Muscle of leg (tissue), 11 donors: ENCODE measurements around the gene KRT6C. TPM values are rescaled to one million over a fixed set of nuclear protein-coding genes. Genes with fewer than 3 reads are reported as not detected.
"Not testable (repeated sequence)": the region's sequence is repeated elsewhere in the genome, so short reads cannot be mapped to it uniquely, and the experiment has no call there.

Experiments used
- DNase-seq: peaks from one replicate; pipeline ENCODE4 v3.0.0; 2013
- H3K27ac ChIP-seq: one replicate; pipeline ENCODE4 v1.5.1; 2013; ENCODE audit warnings: mild to moderate bottlenecking, low read length, control low read depth
- H3K27me3 ChIP-seq: one replicate; pipeline ENCODE4 v1.6.1; 2013; ENCODE audit warnings: low read length; ENCODE audit not compliant: control insufficient read depth, insufficient read depth
- H3K36me3 ChIP-seq: one replicate; pipeline ENCODE4 v1.6.1; 2013; ENCODE audit warnings: low read length; ENCODE audit not compliant: control insufficient read depth, insufficient read depth
- H3K4me1 ChIP-seq: one replicate; pipeline ENCODE4 v1.6.1; 2013; ENCODE audit warnings: low read length; ENCODE audit not compliant: control insufficient read depth, insufficient read depth
- H3K4me3 ChIP-seq: one replicate; pipeline ENCODE4 v1.5.1; 2013; ENCODE audit warnings: low read length, control low read depth
- H3K9me3 ChIP-seq: replicated peaks from 2 replicates; pipeline ENCODE4 v1.6.1; 2013; ENCODE audit warnings: low read depth, low read length; ENCODE audit not compliant: control insufficient read depth
- WGBS: methylation state at CpG from one replicate; pipeline ENCODE4 v1.1.5; 2013; ENCODE audit warnings: missing lambda C conversion rate; ENCODE audit not compliant: insufficient coverage; 5-methylcytosine and 5-hydroxymethylcytosine counted together
- polyA plus RNA-seq, 8 donors: library from polyadenylated mRNA; unstranded; fragments of 120-200 nt; gene quantifications; one replicate each; pipeline versions ENCODE4 v1.2.1 to v1.2.3, GENCODE V29; 2013; ENCODE audit warnings: inconsistent platforms in 1 of 8, low replicate concordance in 1 of 8; ENCODE audit not compliant: insufficient read length in 8 of 8, insufficient read depth in 1 of 8
- total RNA-seq: library from RNA; stranded (reverse); fragments of 120-200 nt; gene quantifications from one replicate; pipeline ENCODE4 v1.2.4, GENCODE V29; 2013

The KRT6C gene
- total and polyA plus RNA-seq, 9 donors, result 0.32 TPM; not detected in 8

DNA sequence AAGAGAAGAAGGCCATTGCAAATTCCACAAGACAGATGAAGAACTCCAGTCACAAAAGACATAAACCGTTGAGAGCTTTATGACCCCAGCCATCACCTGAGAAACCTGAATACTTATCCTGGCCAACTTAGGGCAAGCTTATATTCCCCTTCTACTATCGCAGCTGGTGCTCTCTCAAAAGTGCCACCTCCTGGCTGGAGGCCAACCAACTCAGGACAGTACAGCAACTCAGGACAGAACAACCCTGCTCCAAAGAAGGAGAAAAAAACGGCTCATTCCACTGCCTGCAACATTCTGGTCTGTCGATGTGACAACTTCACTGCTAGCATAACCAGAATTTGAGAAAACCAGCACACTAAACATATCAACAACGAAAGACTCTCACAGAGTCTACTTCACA is 11.9 kb downstream of the KRT6C start:
- Histone ChIP-seq H3K4me3 (no peak overlapping the region), H3K27me3 (peaks cover 2% of the 10 kb centered on the region), H3K4me1 (no peaks in the 10 kb centered on the region), H3K9me3 (no peaks in the 10 kb centered on the region), H3K27ac (no peak overlapping the region), H3K36me3 (no peaks in the 10 kb centered on the region)
- no peak for DNase-seq
- WGBS, result 58% methylated on average over 3 of the region's 5 CpGs

DNA sequence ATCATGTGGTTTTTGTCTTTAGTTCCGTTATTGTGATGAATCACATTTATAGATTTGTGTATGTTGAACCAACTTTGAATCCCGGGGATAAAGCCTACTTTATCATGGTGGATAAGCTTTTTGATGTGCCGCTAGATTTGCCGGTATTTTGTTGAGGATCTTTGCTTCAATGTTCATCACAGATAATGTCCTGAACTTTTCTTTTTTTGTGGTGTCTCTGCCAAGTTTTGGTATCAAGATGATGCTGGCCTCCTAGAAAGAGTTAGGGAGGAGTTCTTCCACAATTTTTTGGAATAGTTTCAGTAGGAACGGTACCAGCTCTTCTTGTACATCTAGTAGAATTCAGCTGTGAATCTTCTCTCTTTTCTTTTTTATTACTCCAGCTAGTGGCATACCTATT is 14.7 kb downstream of the KRT6C start:
- H3K36me3 ChIP-seq, result no peaks in the 10 kb centered on the region
- no peaks in the 10 kb centered on the region for H3K4me1 ChIP-seq
- H3K27me3 ChIP-seq, result peaks cover 2% of the 10 kb centered on the region
- no peak for DNase-seq
- 83% methylated on average over 1 of the region's 5 CpGs for WGBS
- H3K9me3 ChIP-seq, result no peaks in the 10 kb centered on the region
- no peak overlapping the region for H3K27ac ChIP-seq
- H3K4me3 ChIP-seq, result no peak overlapping the region

GRCh38 chr12:52455821-52456220 is 17.8 kb downstream of the KRT6C start:
- Histone ChIP-seq H3K4me1 (no peaks in the 10 kb centered on the region), H3K27ac (no peak overlapping the region), H3K27me3 (no peaks in the 10 kb centered on the region), H3K4me3 (no peak overlapping the region), H3K9me3 (no peaks in the 10 kb centered on the region), H3K36me3 (no peaks in the 10 kb centered on the region)
- DNase-seq, result no peak
- WGBS, result no CpG with 5 or more reads among the region's 1 CpG

- H3K4me1 ChIP-seq, result no peaks in the 10 kb centered on the region
- H3K4me3 ChIP-seq, result no peak overlapping the region
- no peak for DNase-seq
- no peaks in the 10 kb centered on the region for H3K9me3 ChIP-seq
- WGBS, result 29% methylated on average over 1 of the region's 3 CpGs
- no peaks in the 10 kb centered on the region for H3K36me3 ChIP-seq
- no peak overlapping the region for H3K27ac ChIP-seq
- no peaks in the 10 kb centered on the region for H3K27me3 ChIP-seq
Observed at GRCh38 chr12:52454411-52455201, 19.0 kb downstream of the KRT6C start.

- H3K27ac ChIP-seq, result no peak within 1 kb of the TSS
Observed at GRCh38 chr12:52452101-52452500, 21.5 kb downstream of the KRT6C start, which contains the start of gene KRT6B. Gene KRT6B, minus strand, starts transcription at chr12:52452146. Its CDS starts 68 bp downstream, at chr12:52452078.

GRCh38 chr12:52448228-52448627 is 25.4 kb downstream of the KRT6C start:
- Histone ChIP-seq H3K4me1 (no peaks in the 10 kb centered on the region), H3K27ac (no peak overlapping the region), H3K4me3 (no peak overlapping the region), H3K27me3 (peaks cover 3% of the 10 kb centered on the region), H3K36me3 (no peaks in the 10 kb centered on the region), H3K9me3 (no peaks in the 10 kb centered on the region)
- no peak for DNase-seq
- WGBS, result 43% methylated on average over 3 of the region's 3 CpGs

More at GRCh38 chr12:52452101-52452500, 21.5 kb downstream of the KRT6C start, which contains the start of gene KRT6B:
- Histone ChIP-seq H3K36me3 (no peaks in the 10 kb centered on the region), H3K27me3 (no peaks in the 10 kb centered on the region), H3K9me3 (no peaks in the 10 kb centered on the region), H3K4me1 (no peaks in the 10 kb centered on the region), H3K4me3 (no peak within 1 kb of the TSS)
- WGBS, result 92% methylated on average over 5 of the region's 6 CpGs
- DNase-seq, result no peak

DNA sequence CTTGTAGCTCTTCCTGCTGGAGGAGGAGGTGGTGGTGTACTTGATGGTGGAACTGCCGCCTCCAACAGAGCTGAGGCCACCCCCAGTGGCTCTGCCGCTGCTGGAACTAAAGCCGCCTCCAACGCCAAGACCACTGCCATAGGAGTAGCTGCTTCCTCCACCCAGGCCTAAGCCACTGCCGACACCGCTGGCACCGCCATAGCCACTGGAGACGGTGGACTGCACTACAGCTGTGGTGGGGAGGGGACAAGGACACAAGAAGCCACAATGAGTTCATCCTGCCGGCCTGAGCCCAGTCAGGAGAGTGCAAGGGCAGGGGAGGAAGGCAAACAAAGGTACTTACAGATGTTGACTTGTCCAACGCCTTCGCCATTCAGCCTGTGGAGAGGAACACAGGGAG is 26.4 kb downstream of the KRT6C start:
- H3K4me3 ChIP-seq, DNase-seq, H3K27me3 ChIP-seq, H3K9me3 ChIP-seq, H3K36me3 ChIP-seq, H3K27ac ChIP-seq, H3K4me1 ChIP-seq: not testable (repeated sequence)
- 71% methylated on average over 5 of the region's 11 CpGs for WGBS

DNA sequence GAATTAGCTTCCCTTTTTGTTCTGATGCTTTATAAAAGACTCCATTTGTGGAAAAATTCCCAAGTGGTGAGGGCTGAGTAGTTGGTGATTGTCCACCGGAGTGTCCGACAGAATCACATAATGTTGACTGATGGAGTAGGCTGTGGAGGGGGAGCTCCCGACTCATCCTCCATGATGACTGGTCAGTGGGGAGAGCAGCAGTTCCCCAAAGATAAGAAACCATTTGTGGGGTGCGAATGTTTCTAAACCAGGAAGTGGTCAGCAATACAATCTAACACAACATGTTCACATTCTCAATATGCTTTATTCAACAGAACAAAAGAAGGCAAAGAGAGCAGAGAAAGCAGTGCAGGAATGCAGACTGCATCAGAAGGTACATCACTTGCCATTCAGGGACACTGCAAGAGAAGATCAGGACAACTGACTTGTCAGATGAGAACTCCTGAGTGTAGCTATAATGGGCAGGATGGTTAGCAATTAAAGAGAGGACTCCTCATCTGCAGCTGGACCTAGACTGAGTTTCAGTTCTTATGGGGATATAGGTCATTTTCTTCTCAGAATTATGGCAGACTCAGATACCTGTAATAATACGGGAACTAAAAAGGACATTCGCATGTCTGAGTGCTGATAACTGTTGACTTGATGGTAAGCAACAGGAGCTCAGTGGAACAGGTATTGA is 27.1 kb downstream of the KRT6C start:
- DNase-seq, result no peak
- no peak overlapping the region for H3K4me3 ChIP-seq
- no peaks in the 10 kb centered on the region for H3K36me3 ChIP-seq
- H3K4me1 ChIP-seq, result no peaks in the 10 kb centered on the region
- no peaks in the 10 kb centered on the region for H3K9me3 ChIP-seq
- 100% methylated on average over 2 of the region's 6 CpGs for WGBS
- H3K27ac ChIP-seq, result no peak overlapping the region
- H3K27me3 ChIP-seq, result peaks cover 6% of the 10 kb centered on the region

GRCh38 chr12:52445876-52446275 is 27.7 kb downstream of the KRT6C start:
- no peaks in the 10 kb centered on the region for H3K9me3 ChIP-seq
- WGBS, result 58% methylated on average over 2 of the region's 3 CpGs
- no peak overlapping the region for H3K27ac ChIP-seq
- H3K36me3 ChIP-seq, result no peaks in the 10 kb centered on the region
- H3K4me1 ChIP-seq, result no peaks in the 10 kb centered on the region
- no peak overlapping the region for H3K4me3 ChIP-seq
- DNase-seq, result no peak
- H3K27me3 ChIP-seq, result peaks cover 6% of the 10 kb centered on the region
